Stimulated activated CD4-positive, alpha-beta T cell treated with anti-CD3 and anti-CD28 coated beads, Interleukin-1b, Interleukin-23, amount 100 ng/mL, for 24 hours (primary cell): ENCODE measurements around the gene DMRT1.
"Not testable (repeated sequence)": the region's sequence is repeated elsewhere in the genome, so short reads cannot be mapped to it uniquely, and the experiment has no call there.

ENCODE experiments used
- DNase-seq, 4 experiments: peaks; one replicate each; pipeline ENCODE4 v3.0.0-alpha.2; 2020; ENCODE audit warnings: low read depth in 4 of 4, low spot score in 1 of 4

Gene DMRT1

GRCh38 chr9:995781-996180, 154.3 kb downstream of the DMRT1 start:
- no peak for DNase-seq

- not testable (repeated sequence) for DNase-seq
Observed at GRCh38 chr9:998299-999110, 157.0 kb downstream of the DMRT1 start.

- DNase-seq: no peak
Observed at GRCh38 chr9:1001838-1002237, 160.3 kb downstream of the DMRT1 start.

- DNase-seq: no peak
Observed at GRCh38 chr9:1002678-1003077, 161.2 kb downstream of the DMRT1 start.

GRCh38 chr9:1005043-1005667, 163.7 kb downstream of the DMRT1 start:
- DNase-seq: no peak

GRCh38 chr9:1007312-1007711, 165.8 kb downstream of the DMRT1 start:
- no peak for DNase-seq

GRCh38 chr9:1008216-1008615, 166.7 kb downstream of the DMRT1 start:
- no peak for DNase-seq

- peak; percentile 44 to 63 (median 59) for DNase-seq
Observed at GRCh38 chr9:1009101-1009707, 167.7 kb downstream of the DMRT1 start.

GRCh38 chr9:1013021-1013420, 171.5 kb downstream of the DMRT1 start:
- DNase-seq: no peak

- no peak for DNase-seq
Observed at GRCh38 chr9:1014225-1014624, 172.7 kb downstream of the DMRT1 start.

- DNase-seq: no peak
Observed at GRCh38 chr9:1014640-1015039, 173.1 kb downstream of the DMRT1 start.

- no peak for DNase-seq
Observed at GRCh38 chr9:1018121-1018520, 176.6 kb downstream of the DMRT1 start.
